ENCODE data around the gene RGS10.
"Not testable (repeated sequence)": the region's sequence is repeated elsewhere in the genome, so short reads cannot be mapped to it uniquely, and the experiment has no call there.

Gene RGS10

GRCh38 chr10:119470920-119471702 is 71.4 kb downstream of the RGS10 start:
- Mint-ChIP-seq H3K27me3 (ENCODE audit: low read depth) (peaks cover 13% of the 10 kb centered on the region), H3K36me3 (ENCODE audit: low read depth) (no peaks in the 10 kb centered on the region), H3K4me3 (no peak overlapping the region), H3K27ac (no peak overlapping the region), H3K9me3 (peaks cover 3% of the 10 kb centered on the region), H3K4me1 (ENCODE audit: low read depth) (peaks cover 8% of the 10 kb centered on the region)
- DNase-seq (ENCODE audit: low spot score), result no peak

GRCh38 chr10:119469846-119470245 is 72.7 kb downstream of the RGS10 start:
- no peak for DNase-seq (ENCODE audit: low spot score)
- Mint-ChIP-seq H3K36me3 (ENCODE audit: low read depth) (no peaks in the 10 kb centered on the region), H3K27me3 (ENCODE audit: low read depth) (peaks cover 14% of the 10 kb centered on the region), H3K4me3 (no peak overlapping the region), H3K4me1 (ENCODE audit: low read depth) (peaks cover 8% of the 10 kb centered on the region), H3K9me3 (peaks cover 3% of the 10 kb centered on the region), H3K27ac (no peak overlapping the region)

- DNase-seq (ENCODE audit: low spot score), result no peak
- H3K4me1 Mint-ChIP-seq (ENCODE audit: low read depth), result peaks cover 8% of the 10 kb centered on the region
- no peak overlapping the region for H3K27ac Mint-ChIP-seq
- peaks cover 14% of the 10 kb centered on the region for H3K27me3 Mint-ChIP-seq (ENCODE audit: low read depth)
- H3K36me3 Mint-ChIP-seq (ENCODE audit: low read depth), result no peaks in the 10 kb centered on the region
- H3K9me3 Mint-ChIP-seq, result peaks cover 3% of the 10 kb centered on the region
- H3K4me3 Mint-ChIP-seq, result no peak overlapping the region
These were observed 73.2 kb downstream of the RGS10 start for GRCh38 chr10:119469325-119469707.

GRCh38 chr10:119468542-119469324 is 73.8 kb downstream of the RGS10 start:
- H3K27ac Mint-ChIP-seq, result no peak overlapping the region
- peaks cover 13% of the 10 kb centered on the region for H3K27me3 Mint-ChIP-seq (ENCODE audit: low read depth)
- H3K4me1 Mint-ChIP-seq (ENCODE audit: low read depth), result peaks cover 8% of the 10 kb centered on the region

DNA sequence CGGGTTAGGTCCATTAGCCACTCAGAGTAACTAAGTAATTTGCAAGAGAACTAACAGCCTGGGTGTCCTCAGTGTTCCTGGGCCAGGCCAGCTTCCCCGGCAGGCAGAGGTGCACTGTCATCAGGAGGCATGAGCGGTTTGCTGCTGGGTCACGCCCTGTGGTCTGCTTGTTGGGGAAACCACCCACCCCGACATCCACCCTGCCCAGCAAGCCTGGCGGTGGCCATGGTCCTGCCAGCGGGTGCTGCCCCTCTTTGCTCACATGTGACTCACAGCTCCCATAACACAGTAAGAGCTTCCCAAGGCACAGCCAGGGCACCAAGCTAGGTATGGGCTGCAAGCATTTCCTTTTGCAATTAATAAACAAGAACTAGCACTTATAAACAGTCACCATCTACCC is 75.9 kb downstream of the RGS10 start:
- H3K36me3 Mint-ChIP-seq (ENCODE audit: low read depth), result peaks cover 10% of the 10 kb centered on the region
- H3K4me1 Mint-ChIP-seq (ENCODE audit: low read depth), result peaks cover 8% of the 10 kb centered on the region
- no peak overlapping the region for H3K27ac Mint-ChIP-seq
- H3K9me3 Mint-ChIP-seq, result peaks cover 13% of the 10 kb centered on the region
- peaks cover 10% of the 10 kb centered on the region for H3K27me3 Mint-ChIP-seq (ENCODE audit: low read depth)
- peak; percentile 21 for DNase-seq (ENCODE audit: low spot score)
- no peak overlapping the region for H3K4me3 Mint-ChIP-seq

More at GRCh38 chr10:119468542-119469324, 73.8 kb downstream of the RGS10 start:
- DNase-seq (ENCODE audit: low spot score), result no peak
- H3K9me3 Mint-ChIP-seq, result no peaks in the 10 kb centered on the region
- no peak overlapping the region for H3K4me3 Mint-ChIP-seq
- no peaks in the 10 kb centered on the region for H3K36me3 Mint-ChIP-seq (ENCODE audit: low read depth)

DNA sequence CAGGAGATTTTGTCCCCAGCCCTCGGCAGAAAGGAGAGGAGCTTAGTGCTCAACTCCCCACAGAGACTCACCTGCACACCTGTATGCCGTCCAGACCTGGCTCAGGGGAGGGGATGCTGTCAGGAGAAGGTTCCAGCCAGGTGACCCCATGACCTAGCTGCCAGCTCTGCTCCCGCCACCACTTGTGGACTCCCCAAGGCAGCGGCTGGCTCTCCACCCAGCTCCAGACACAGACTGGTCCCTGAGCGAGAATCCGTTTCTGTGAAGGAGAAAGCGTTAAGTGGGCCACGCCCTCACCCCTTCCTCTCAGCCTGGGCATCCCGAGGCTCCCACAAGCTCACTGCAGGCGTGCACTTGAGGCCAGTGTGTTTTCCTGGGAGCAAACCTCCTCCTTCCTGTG is 76.4 kb downstream of the RGS10 start:
- peaks cover 13% of the 10 kb centered on the region for H3K9me3 Mint-ChIP-seq
- H3K4me3 Mint-ChIP-seq, result no peak overlapping the region
- peaks cover 10% of the 10 kb centered on the region for H3K27me3 Mint-ChIP-seq (ENCODE audit: low read depth)
- peaks cover 10% of the 10 kb centered on the region for H3K36me3 Mint-ChIP-seq (ENCODE audit: low read depth)
- peaks cover 12% of the 10 kb centered on the region for H3K4me1 Mint-ChIP-seq (ENCODE audit: low read depth)
- DNase-seq (ENCODE audit: low spot score), result no peak
- no peak overlapping the region for H3K27ac Mint-ChIP-seq

GRCh38 chr10:119465085-119465484 is 77.4 kb downstream of the RGS10 start:
- peaks cover 13% of the 10 kb centered on the region for H3K9me3 Mint-ChIP-seq
- H3K27ac Mint-ChIP-seq, result no peak overlapping the region
- peaks cover 6% of the 10 kb centered on the region for H3K27me3 Mint-ChIP-seq (ENCODE audit: low read depth)
- H3K4me1 Mint-ChIP-seq (ENCODE audit: low read depth), result peaks cover 17% of the 10 kb centered on the region
- no peak overlapping the region for H3K4me3 Mint-ChIP-seq
- H3K36me3 Mint-ChIP-seq (ENCODE audit: low read depth), result peaks cover 10% of the 10 kb centered on the region
- DNase-seq (ENCODE audit: low spot score), result no peak

DNA sequence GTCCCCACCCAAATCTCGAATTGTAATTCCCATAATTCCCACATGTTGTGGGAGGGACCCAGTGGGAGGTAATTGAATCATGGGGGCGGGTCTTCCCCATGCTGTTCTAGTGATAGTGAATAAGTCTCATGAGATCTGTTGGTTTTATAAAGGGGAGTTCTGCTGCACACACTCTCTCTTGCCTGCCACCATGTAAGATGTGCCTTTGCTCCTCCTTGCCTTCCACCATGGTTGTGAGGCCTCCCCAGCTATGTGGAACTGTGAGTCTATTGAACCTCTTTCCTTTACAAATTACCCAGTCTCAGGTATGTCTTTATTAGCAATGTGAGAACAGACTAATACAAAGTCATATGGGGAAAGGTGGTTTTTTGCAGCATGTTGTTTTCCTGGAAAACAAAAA is 79.3 kb downstream of the RGS10 start:
- H3K4me3 Mint-ChIP-seq; H3K27ac Mint-ChIP-seq; DNase-seq (ENCODE audit: low spot score); H3K27me3 Mint-ChIP-seq (ENCODE audit: low read depth): not testable (repeated sequence)
- Mint-ChIP-seq H3K4me1 (ENCODE audit: low read depth) (peaks cover 17% of the 10 kb centered on the region), H3K36me3 (ENCODE audit: low read depth) (peaks cover 10% of the 10 kb centered on the region), H3K9me3 (peaks cover 13% of the 10 kb centered on the region)

GRCh38 chr10:119462773-119463172 is 79.7 kb downstream of the RGS10 start:
- Mint-ChIP-seq H3K9me3 (peaks cover 13% of the 10 kb centered on the region), H3K27ac (no peak overlapping the region), H3K27me3 (ENCODE audit: low read depth) (peaks cover 5% of the 10 kb centered on the region), H3K4me1 (ENCODE audit: low read depth) (peaks cover 17% of the 10 kb centered on the region), H3K36me3 (ENCODE audit: low read depth) (peaks cover 10% of the 10 kb centered on the region), H3K4me3 (no peak overlapping the region)
- no peak for DNase-seq (ENCODE audit: low spot score)

- Mint-ChIP-seq H3K4me1 (ENCODE audit: low read depth) (peaks cover 15% of the 10 kb centered on the region), H3K4me3 (no peak overlapping the region), H3K27me3 (ENCODE audit: low read depth) (peaks cover 5% of the 10 kb centered on the region), H3K9me3 (peaks cover 13% of the 10 kb centered on the region), H3K36me3 (ENCODE audit: low read depth) (peaks cover 10% of the 10 kb centered on the region), H3K27ac (no peak overlapping the region)
- DNase-seq (ENCODE audit: low spot score), result no peak
These were observed 80.6 kb downstream of the RGS10 start for GRCh38 chr10:119461923-119462322.

GRCh38 chr10:119461380-119461779 is 81.1 kb downstream of the RGS10 start:
- DNase-seq (ENCODE audit: low spot score), result no peak

GRCh38 chr10:119460369-119461195 is 81.9 kb downstream of the RGS10 start:
- DNase-seq (ENCODE audit: low spot score), result no peak
- H3K4me3 Mint-ChIP-seq, result no peak overlapping the region
- H3K27ac Mint-ChIP-seq, result no peak overlapping the region
- H3K36me3 Mint-ChIP-seq (ENCODE audit: low read depth), result peaks cover 10% of the 10 kb centered on the region
- peaks cover 5% of the 10 kb centered on the region for H3K27me3 Mint-ChIP-seq (ENCODE audit: low read depth)
- H3K4me1 Mint-ChIP-seq (ENCODE audit: low read depth), result peaks cover 9% of the 10 kb centered on the region
- H3K9me3 Mint-ChIP-seq, result peaks cover 13% of the 10 kb centered on the region

More at GRCh38 chr10:119461380-119461779, 81.1 kb downstream of the RGS10 start:
- H3K4me3 Mint-ChIP-seq, result no peak overlapping the region
- peaks cover 11% of the 10 kb centered on the region for H3K4me1 Mint-ChIP-seq (ENCODE audit: low read depth)
- peaks cover 5% of the 10 kb centered on the region for H3K27me3 Mint-ChIP-seq (ENCODE audit: low read depth)
- H3K36me3 Mint-ChIP-seq (ENCODE audit: low read depth), result peaks cover 10% of the 10 kb centered on the region
- H3K27ac Mint-ChIP-seq, result no peak overlapping the region
- peaks cover 13% of the 10 kb centered on the region for H3K9me3 Mint-ChIP-seq

GRCh38 chr10:119459681-119460340 is 82.7 kb downstream of the RGS10 start:
- Mint-ChIP-seq H3K4me3 (no peak overlapping the region), H3K27ac (no peak overlapping the region), H3K27me3 (ENCODE audit: low read depth) (peaks cover 2% of the 10 kb centered on the region), H3K36me3 (ENCODE audit: low read depth) (peaks cover 10% of the 10 kb centered on the region), H3K4me1 (ENCODE audit: low read depth) (peaks cover 9% of the 10 kb centered on the region), H3K9me3 (peaks cover 13% of the 10 kb centered on the region)
- DNase-seq (ENCODE audit: low spot score), result no peak

Measured in T-helper 2 cell treated with Interferon-gamma antibody and Interleukin-4, amounts not matched to agents 5 μg/mL and 100 μg/mL, for 36 hours (primary cell).